CD4-positive, alpha-beta T cell treated with Interleukin-21 for 1 hour (primary cell): ENCODE data around the gene OSGEPL1.
"Not testable (repeated sequence)": the region's sequence is repeated elsewhere in the genome, so short reads cannot be mapped to it uniquely, and the experiment has no call there.

Experiments used
- DNase-seq: peaks from one replicate; pipeline ENCODE4 v3.0.0-alpha.2; 2020

OSGEPL1 gene

DNA sequence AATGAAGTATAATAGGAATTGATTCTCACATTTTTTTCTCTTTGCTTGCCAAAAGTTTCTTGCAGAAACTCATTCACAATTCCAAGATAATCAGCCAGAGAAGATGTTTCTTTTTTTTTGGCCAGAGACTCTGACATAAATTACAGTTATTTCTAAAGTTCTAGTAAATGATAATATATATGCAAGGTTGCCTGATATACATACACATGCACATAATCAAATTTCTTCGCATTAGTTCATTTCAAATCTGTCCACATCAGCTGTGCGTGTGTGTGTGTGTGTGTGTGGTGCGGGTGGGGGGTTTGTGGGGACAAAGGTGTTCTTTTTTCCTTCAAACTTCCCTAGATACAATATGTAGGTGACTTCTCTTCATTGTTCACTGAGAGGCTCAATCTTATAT, 33.2 kb downstream of the OSGEPL1 start:
- DNase-seq: no peak

GRCh38 chr2:189726849-189727248, 35.7 kb downstream of the OSGEPL1 start:
- DNase-seq: no peak

GRCh38 chr2:189726271-189726670, 36.3 kb downstream of the OSGEPL1 start:
- no peak for DNase-seq

DNA sequence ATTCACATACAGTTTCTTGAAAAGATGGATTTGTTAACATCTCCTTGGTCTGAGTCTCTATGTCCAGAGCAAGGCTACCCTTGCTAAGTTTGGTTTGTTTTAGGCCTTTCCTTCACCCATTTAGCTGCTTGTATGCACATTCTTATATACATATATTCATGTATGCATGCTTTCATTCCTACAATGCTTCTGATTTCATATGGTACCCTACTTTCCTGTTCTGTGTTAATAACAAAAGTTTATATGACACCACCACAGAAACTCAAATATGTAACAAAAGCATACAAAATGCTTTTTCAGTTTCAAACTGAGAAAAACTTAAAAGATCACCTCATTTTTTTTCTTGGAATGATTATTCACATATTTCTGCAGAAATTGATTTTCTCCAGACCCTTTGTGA, 39.4 kb downstream of the OSGEPL1 start:
- DNase-seq: no peak

DNA sequence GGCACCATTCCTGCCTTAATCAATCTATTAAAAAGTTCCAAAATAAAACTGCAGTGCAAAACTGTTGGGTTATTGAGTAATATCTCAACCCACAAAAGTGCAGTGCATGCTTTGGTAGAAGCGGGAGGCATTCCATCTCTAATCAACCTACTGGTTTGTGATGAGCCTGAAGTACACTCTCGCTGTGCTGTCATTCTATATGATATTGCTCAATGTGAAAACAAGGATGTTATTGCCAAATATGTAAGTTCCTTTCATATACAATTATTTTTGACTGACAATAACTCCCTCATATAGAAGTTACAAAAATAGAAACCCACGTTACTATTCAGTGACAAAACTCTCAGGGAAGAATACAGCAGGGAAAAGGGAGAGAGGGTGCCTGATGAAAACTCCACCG, 43.0 kb downstream of the OSGEPL1 start:
- DNase-seq: no peak

- not testable (repeated sequence) for DNase-seq
Measured at GRCh38 chr2:189717593-189717992, 45.0 kb downstream of the OSGEPL1 start.

DNA sequence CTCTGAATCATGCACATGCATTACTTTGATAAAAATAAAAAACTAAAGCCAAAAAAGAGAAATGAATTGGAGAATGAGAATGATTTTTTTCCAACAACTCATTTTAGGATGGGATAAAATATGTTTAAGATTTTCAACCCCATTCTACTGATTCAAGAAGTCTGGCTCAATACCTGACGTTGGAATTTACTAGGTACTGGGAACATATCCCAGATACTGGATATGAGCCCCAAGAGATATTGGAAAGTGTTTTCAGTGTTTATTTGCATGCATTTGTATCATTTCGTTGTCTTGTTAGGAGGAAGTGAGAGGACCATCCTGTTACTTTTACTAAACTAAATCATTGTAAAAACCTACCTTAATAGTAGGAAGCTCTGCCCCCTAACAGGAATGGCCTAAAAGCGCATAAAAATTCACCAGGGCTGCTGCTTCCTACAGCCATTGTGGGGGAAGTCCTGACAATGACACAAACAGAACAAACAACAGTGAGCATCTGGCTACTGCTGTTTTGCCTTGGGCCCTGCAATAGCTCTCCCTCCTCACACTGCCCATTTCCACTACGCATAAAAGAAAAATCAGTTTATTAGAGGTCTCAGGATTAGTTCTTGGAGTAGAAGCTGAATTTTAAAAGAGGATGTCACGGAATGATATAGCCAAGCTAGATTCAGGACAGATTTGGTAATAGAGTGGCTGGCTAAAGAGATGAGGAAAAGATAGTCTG, 52.9 kb downstream of the OSGEPL1 start:
- no peak for DNase-seq

DNA sequence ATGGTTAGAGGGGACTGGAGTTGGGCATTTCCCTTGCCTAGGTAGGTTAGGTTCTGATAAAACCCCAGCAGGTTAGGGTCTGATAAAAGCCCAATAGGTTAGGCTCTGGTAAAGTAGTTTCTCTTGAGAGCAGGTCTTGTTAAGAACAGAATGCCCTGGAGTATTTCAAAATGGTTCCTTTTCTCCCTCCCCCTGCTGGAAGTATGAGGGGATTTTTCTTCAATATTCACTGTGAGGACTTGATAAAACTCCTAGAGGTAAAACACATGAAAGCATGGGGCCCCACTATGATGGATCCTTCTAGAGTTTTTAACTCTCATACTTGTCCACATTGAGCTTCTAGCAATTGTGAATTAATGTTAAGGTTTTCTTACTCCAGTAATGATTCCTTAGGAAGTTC, 60.5 kb downstream of the OSGEPL1 start:
- no peak for DNase-seq

GRCh38 chr2:189700681-189701080, 61.9 kb downstream of the OSGEPL1 start:
- no peak for DNase-seq

- DNase-seq: peak; percentile 71
Measured at GRCh38 chr2:189698020-189698887, 64.3 kb downstream of the OSGEPL1 start.
